Measurements from ENCODE around the gene PRPH2.
A peak's percentile ranks its signal among the peaks of the same experiment; 100 is the strongest.
"Not testable (repeated sequence)": the region's sequence is repeated elsewhere in the genome, so short reads cannot be mapped to it uniquely, and the experiment has no call there.

PRPH2 gene

GRCh38 chr6:42740725-42741124 is 18.3 kb upstream of the PRPH2 start:
- no peak for DNase-seq

GRCh38 chr6:42735976-42736375 is 13.6 kb upstream of the PRPH2 start:
- no peak for DNase-seq

GRCh38 chr6:42733867-42734481 is 11.6 kb upstream of the PRPH2 start:
- DNase-seq: not testable (repeated sequence)

GRCh38 chr6:42729731-42730130 is 7.3 kb upstream of the PRPH2 start:
- no peak for DNase-seq

- no peak for DNase-seq
These were observed 5.2 kb upstream of the PRPH2 start for GRCh38 chr6:42727627-42728026.

GRCh38 chr6:42727087-42727611 is 4.8 kb upstream of the PRPH2 start:
- DNase-seq: peak; percentile 12

DNA sequence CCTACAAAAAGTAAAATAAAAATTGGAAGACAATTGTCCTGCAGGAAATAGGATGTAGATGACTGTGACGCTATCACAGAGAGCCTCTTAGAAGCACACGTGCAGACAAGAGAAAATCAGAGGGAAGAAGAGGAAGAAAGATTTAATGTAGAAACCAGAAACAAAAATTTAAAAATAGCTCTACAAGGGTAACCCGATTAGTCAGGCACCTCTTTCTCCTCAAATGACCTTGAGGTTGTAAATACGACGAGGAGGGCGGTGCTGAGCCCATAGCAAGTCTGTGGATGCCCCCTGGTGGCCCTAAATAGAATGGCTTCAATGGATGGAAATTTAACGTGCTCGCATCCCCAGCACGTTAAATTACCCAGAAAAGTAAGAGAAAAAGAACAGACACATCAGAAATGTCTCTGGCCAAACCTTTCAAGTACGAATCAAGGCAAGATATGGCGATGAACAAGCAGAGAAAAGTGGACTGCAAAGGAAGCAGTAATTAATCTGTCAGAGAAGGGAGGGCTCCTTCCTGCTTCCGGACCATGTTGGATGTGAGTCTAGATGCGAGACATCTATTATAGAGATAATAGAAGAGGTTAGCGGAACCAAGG is 4.2 kb upstream of the PRPH2 start:
- DNase-seq: peak; percentile 85

DNA sequence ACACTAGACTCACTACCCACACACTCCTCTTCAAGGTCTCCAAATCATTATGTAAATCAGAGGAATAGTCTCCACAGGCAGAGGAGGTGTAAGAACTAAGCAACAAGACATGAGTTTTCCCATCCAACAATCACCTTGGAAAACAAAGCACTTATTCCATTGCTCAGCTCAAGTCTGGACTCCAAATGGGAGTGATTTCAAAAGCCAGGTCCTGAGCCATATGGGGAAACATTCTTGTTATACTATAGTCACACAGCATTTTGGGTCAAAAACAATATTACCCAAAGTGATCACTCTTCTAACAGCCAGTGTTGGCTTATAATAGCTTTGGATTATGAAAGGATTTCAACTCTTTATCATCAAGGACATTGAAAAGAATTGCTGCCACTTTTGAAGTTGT is 3.6 kb upstream of the PRPH2 start:
- DNase-seq: no peak

DNA sequence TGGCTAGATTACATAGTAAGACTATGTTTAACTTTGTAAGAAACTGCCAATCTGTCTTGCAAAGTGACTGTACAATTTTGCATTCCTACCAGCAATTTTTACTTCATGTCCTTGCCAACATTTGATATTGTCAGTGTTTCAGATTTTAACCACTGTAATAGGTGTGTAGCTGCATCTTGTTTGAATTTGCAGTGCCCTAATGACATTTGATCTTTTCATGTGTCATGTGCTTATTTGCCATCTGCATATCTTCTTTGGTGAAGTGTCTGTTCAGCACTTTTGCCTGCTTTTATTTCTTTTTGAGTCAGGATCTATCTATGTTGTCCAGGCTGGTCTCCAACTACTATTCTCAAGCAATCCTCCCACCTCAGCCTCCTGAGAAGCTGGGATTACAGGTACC is 2.4 kb upstream of the PRPH2 start:
- DNase-seq: no peak

- no peak for DNase-seq
These were observed 1.7 kb downstream of the PRPH2 start for GRCh38 chr6:42720739-42721138.

DNA sequence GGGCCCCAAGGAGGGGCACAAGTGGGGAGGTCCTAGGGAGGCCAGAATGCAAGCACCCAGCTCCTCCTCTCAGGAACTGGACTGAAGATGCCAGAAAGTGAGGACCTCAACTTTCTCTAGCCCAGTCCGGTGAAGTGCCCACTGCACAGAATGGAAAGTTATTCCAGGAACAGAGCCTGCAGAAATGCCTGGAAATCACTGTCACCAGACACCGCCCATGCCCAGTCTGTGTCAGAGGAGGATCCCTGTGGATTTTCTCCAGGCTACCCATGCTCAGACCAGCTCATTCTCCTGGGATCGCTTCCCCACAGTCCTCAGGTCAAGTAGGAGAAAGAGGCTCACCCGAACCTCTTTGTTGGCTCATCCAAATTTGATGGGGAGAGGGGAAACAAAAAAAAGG is 6.5 kb downstream of the PRPH2 start:
- no peak for DNase-seq

DNA sequence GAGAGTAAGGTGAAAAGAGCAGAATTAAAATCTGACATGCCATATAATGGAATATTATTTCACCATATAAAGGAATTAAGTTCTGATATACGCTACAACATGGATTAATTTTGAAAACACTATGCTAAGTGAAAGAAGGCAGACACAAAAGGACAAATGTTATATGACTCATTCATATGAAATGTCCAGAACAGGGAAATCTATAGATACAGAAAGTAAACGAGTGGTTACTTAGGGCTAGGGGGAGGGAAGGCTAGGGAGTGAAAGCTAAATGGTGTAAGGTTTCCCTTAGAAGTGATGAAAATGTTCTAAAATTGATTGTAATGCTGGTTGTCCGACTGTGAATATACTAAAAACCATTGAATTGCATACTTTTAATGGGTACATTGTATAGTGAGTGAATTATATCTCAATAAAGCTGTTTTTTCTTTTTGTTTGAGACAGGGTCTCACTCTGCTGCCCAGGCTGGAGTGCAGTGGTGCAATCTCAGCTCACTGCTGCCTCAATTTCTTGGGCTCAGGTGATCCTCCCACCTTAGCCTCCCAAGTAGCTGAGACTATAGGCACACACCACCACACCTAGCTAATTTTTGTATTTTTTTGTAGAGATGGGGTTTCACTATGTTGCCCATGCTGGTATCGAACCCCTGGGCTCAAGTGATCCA is 8.2 kb downstream of the PRPH2 start:
- DNase-seq: no peak

GRCh38 chr6:42711930-42712329 is 10.5 kb downstream of the PRPH2 start:
- DNase-seq: no peak

GRCh38 chr6:42710316-42710715 is 12.1 kb downstream of the PRPH2 start:
- DNase-seq: no peak

- no peak for DNase-seq
These were observed 12.5 kb downstream of the PRPH2 start for GRCh38 chr6:42709871-42710270.

- no peak for DNase-seq
These were observed 14.3 kb downstream of the PRPH2 start for GRCh38 chr6:42708096-42708495.

GRCh38 chr6:42707595-42707994 is 14.8 kb downstream of the PRPH2 start:
- no peak for DNase-seq

GRCh38 chr6:42704937-42705374 is 17.4 kb downstream of the PRPH2 start:
- DNase-seq: no peak

DNA sequence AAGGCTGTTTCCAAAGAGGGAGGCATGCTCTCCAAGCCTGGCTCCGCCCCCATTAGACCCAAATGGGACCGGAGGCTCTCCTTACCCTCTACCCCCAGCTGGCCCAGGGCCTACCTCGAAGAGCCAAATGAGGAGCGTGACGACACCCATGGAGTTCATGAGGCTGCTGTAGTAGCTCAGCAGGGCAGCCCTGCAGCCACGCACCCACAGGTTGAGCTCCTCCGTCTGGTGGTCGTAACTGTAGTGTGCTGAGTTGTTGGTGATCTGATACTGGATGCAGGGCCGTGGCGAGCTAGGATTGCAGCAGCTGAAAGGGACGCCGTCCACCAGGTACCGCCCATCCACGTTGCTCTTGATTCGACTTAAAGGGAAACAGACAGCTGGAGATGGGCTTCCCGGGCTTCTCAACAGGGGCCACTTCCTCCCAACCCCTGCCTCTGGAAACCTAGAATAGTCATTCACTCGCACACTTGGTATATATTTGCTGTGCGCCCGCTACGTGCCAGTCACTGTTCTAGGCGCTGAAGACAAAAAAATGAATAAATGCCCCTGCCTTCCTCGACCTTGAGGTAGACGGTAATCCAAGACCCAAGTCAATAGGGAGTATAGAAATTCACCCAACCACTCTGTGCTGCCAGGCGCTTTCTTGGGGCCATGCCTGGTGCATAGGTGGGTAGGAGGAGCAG is 18.0 kb downstream of the PRPH2 start:
- no peak for DNase-seq

DNA sequence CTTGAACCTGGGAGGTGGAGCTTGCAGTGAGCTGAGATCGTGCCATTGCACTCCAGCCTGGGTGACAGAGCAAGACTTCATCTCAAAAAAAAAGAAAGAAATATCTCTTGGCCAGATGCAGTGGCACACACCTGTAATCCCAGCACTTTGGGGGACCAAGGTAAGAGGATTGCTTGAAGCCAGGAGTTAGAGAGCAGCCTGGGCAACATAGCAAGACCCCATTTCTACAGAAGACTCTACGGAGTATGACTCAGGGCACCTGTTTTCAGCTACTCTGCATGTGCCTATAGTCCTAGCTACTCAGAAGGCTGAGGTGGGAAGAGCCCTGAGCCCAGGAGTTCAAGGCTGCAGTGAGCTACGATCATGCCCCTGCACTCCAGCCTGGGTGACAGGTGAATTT is 19.6 kb downstream of the PRPH2 start:
- DNase-seq: not testable (repeated sequence)

DNA sequence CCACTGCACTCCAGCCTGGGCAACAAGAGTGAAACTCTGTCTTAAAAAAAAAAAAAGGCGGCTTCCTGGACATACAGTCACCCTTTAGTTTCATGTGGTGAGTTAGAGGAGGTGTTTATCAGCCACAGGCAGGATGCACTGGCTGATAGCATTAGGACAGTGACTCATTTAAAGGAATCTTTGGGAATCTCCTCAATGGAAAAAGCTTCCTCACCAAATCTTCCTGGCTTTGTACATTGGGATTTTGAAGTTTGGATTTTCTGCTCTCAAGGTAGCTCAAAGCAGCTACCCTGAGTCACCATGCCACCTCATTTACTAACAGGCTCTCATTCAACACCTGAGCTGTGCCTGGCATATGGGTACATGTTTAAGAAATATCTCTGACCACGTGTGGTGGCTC is 20.2 kb downstream of the PRPH2 start:
- DNase-seq: no peak

- no peak for DNase-seq
These were observed 24.2 kb downstream of the PRPH2 start for GRCh38 chr6:42698217-42698616.

GRCh38 chr6:42697268-42697655 is 25.1 kb downstream of the PRPH2 start:
- DNase-seq: no peak
